ENCODE results near the gene LMAN1. TPM values are rescaled to one million over a fixed set of nuclear protein-coding genes. Genes with fewer than 3 reads are reported as not detected.

Gene LMAN1
- total and polyA plus RNA-seq, 4 donors = 77.2 to 265 (median 98.6) TPM

DNA sequence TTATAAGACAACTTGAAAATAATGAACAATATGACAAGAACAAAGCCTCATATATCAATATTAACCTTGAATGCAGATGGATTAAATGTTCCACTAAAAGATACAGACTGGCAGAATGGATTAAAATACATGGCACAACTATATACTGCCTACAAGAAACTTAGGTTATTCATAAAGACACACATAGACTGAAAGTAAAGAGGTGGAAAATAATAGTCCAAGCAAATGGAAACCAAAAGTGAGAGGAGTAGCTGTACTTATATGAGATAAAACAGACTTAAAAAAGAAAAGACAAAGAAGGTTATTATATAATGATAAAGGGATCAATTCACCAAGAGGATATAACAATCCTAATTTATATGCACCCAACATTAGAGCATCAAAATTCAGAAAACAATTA, 18.2 kb downstream of the LMAN1 start (continued):
- TF ChIP-seq, protein P1, sequence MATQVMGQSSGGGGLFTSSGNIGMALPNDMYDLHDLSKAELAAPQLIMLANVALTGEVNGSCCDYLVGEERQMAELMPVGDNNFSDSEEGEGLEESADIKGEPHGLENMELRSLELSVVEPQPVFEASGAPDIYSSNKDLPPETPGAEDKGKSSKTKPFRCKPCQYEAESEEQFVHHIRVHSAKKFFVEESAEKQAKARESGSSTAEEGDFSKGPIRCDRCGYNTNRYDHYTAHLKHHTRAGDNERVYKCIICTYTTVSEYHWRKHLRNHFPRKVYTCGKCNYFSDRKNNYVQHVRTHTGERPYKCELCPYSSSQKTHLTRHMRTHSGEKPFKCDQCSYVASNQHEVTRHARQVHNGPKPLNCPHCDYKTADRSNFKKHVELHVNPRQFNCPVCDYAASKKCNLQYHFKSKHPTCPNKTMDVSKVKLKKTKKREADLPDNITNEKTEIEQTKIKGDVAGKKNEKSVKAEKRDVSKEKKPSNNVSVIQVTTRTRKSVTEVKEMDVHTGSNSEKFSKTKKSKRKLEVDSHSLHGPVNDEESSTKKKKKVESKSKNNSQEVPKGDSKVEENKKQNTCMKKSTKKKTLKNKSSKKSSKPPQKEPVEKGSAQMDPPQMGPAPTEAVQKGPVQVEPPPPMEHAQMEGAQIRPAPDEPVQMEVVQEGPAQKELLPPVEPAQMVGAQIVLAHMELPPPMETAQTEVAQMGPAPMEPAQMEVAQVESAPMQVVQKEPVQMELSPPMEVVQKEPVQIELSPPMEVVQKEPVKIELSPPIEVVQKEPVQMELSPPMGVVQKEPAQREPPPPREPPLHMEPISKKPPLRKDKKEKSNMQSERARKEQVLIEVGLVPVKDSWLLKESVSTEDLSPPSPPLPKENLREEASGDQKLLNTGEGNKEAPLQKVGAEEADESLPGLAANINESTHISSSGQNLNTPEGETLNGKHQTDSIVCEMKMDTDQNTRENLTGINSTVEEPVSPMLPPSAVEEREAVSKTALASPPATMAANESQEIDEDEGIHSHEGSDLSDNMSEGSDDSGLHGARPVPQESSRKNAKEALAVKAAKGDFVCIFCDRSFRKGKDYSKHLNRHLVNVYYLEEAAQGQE (IDR thresholded peaks at IDR 0.05) = no peak

DNA sequence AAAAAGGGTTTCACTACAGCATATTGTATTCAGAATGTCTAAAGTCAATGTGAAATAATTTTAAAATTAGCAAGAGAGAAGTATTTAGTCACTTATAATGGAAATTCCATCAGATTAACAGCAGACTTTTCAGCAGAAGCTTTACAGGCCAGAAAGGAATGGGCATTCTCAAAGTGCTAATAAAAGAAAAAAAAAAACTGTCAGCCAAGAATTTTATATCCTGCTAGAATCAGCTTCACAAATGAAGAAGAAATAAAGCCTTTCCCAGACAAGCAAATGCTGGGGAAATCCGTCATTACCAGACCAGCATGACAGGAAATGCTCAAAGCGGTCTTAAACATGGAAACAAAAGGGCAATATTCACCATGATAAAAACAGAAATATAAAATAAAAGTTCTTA, 18.8 kb downstream of the LMAN1 start:
- Histone ChIP-seq H3K27me3 (ENCODE audit: control insufficient read depth in 4 of 4, insufficient read depth in 4 of 4, low read length in 3 of 4) (no peaks in the 10 kb centered on the region), H3K9ac (ENCODE audit: low read depth in 1 of 2, low read length in 2 of 2) (no peak overlapping the region), H3K36me3 (ENCODE audit: control insufficient read depth in 4 of 4, insufficient read depth in 3 of 4, low read depth in 1 of 4, low read length in 3 of 4) (peaks cover 13 to 64% (median 56%) of the 10 kb centered on the region in 4 donors), H3K4me3 (ENCODE audit: low read depth in 1 of 3, low read length in 3 of 3) (no peak overlapping the region), H3K4me1 (ENCODE audit: control insufficient read depth in 4 of 4, insufficient read depth in 4 of 4, low read length in 3 of 4) (no peaks in the 10 kb centered on the region), H3K9me3 (ENCODE audit: control insufficient read depth in 4 of 4, low read length in 3 of 4) (no peaks in the 10 kb centered on the region), H3K27ac (ENCODE audit: low read depth in 1 of 2, low read length in 2 of 2) (no peak overlapping the region)
- TF ChIP-seq TAF1 (conservative IDR thresholded peaks at IDR 0.05) (no peak), FOXA2 (IDR thresholded peaks at IDR 0.05) (no peak), EGR1 (IDR thresholded peaks at IDR 0.05; ENCODE audit: low read depth in 2 of 2) (no peak), NR2F2 (IDR thresholded peaks at IDR 0.05) (no peak), SP1 (IDR thresholded peaks at IDR 0.05) (no peak), JUND (IDR thresholded peaks at IDR 0.05) (no peak), FOXA1 (IDR thresholded peaks at IDR 0.05) (no peak), HNF4G (IDR thresholded peaks at IDR 0.05) (no peak), YY1 (IDR thresholded peaks at IDR 0.05) (no peak), RAD21 (IDR thresholded peaks at IDR 0.05) (no peak), GABPA (IDR thresholded peaks at IDR 0.05 in 1 of 2, conservative IDR thresholded peaks at IDR 0.05 in 1 of 2) (no peak), HNF4A (conservative IDR thresholded peaks at IDR 0.05) (no peak), RXRA (IDR thresholded peaks at IDR 0.05) (no peak)
- TF ChIP-seq, protein P2, sequence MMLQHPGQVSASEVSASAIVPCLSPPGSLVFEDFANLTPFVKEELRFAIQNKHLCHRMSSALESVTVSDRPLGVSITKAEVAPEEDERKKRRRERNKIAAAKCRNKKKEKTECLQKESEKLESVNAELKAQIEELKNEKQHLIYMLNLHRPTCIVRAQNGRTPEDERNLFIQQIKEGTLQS (IDR thresholded peaks at IDR 0.05) = no peak
- TF ChIP-seq, protein P3, sequence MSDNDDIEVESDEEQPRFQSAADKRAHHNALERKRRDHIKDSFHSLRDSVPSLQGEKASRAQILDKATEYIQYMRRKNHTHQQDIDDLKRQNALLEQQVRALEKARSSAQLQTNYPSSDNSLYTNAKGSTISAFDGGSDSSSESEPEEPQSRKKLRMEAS (IDR thresholded peaks at IDR 0.05) = no peak
- TF ChIP-seq, protein P1 (IDR thresholded peaks at IDR 0.05) = no peak
- TF ChIP-seq, protein P4, sequence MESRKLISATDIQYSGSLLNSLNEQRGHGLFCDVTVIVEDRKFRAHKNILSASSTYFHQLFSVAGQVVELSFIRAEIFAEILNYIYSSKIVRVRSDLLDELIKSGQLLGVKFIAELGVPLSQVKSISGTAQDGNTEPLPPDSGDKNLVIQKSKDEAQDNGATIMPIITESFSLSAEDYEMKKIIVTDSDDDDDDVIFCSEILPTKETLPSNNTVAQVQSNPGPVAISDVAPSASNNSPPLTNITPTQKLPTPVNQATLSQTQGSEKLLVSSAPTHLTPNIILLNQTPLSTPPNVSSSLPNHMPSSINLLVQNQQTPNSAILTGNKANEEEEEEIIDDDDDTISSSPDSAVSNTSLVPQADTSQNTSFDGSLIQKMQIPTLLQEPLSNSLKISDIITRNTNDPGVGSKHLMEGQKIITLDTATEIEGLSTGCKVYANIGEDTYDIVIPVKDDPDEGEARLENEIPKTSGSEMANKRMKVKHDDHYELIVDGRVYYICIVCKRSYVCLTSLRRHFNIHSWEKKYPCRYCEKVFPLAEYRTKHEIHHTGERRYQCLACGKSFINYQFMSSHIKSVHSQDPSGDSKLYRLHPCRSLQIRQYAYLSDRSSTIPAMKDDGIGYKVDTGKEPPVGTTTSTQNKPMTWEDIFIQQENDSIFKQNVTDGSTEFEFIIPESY (IDR thresholded peaks at IDR 0.05) = no peak
- TF ChIP-seq, protein P5, sequence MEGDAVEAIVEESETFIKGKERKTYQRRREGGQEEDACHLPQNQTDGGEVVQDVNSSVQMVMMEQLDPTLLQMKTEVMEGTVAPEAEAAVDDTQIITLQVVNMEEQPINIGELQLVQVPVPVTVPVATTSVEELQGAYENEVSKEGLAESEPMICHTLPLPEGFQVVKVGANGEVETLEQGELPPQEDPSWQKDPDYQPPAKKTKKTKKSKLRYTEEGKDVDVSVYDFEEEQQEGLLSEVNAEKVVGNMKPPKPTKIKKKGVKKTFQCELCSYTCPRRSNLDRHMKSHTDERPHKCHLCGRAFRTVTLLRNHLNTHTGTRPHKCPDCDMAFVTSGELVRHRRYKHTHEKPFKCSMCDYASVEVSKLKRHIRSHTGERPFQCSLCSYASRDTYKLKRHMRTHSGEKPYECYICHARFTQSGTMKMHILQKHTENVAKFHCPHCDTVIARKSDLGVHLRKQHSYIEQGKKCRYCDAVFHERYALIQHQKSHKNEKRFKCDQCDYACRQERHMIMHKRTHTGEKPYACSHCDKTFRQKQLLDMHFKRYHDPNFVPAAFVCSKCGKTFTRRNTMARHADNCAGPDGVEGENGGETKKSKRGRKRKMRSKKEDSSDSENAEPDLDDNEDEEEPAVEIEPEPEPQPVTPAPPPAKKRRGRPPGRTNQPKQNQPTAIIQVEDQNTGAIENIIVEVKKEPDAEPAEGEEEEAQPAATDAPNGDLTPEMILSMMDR (IDR thresholded peaks at IDR 0.05; ENCODE audit: low read depth, low read length, missing input control) = no peak
- DNase-seq (ENCODE audit: low spot score) = no peak
- 97% methylated on average over 2 of the region's 2 CpGs for WGBS
